Astrocyte (in vitro differentiated cells and primary cell): ENCODE results near the gene PASK. TPM values are rescaled to one million over a fixed set of nuclear protein-coding genes. Genes with fewer than 3 reads are reported as not detected.

Experiments used
- DNase-seq: peaks from one replicate; pipeline ENCODE4 v3.0.0-alpha.2; 2010; ENCODE audit warnings: low read depth
- FAIRE-seq: peaks from 2 replicates; lab custom pipeline; 2011; peaks lifted over from hg19 to GRCh38; lab: Jason Lieb, UNC
- H2AFZ ChIP-seq: 2 replicates; pipeline ENCODE4 v1.6.0; 2012; ENCODE audit warnings: low read depth, low read length, inconsistent platforms
- H3K27ac ChIP-seq: 2 replicates; pipeline ENCODE4 v1.5.1; 2011; ENCODE audit warnings: low read depth, low read length, inconsistent platforms
- H3K27me3 ChIP-seq: 2 replicates; pipeline ENCODE4 v1.6.0; 2011; ENCODE audit warnings: low read length, inconsistent platforms; ENCODE audit not compliant: insufficient read depth
- H3K36me3 ChIP-seq: 2 replicates; pipeline ENCODE4 v1.5.1; 2011; ENCODE audit warnings: low read length, inconsistent platforms; ENCODE audit not compliant: insufficient read depth
- H3K4me1 ChIP-seq: 2 replicates; pipeline ENCODE4 v1.5.1; 2011; ENCODE audit warnings: low read length, inconsistent platforms; ENCODE audit not compliant: insufficient read depth
- H3K4me2 ChIP-seq: 2 replicates; pipeline ENCODE4 v1.6.0; 2012; ENCODE audit warnings: low read length, inconsistent platforms
- H3K4me3 ChIP-seq: 2 replicates; pipeline ENCODE4 v1.5.1; 2011; ENCODE audit warnings: low read depth, mild to moderate bottlenecking, low read length, inconsistent platforms; ENCODE audit not compliant: insufficient read depth
- H3K79me2 ChIP-seq: 2 replicates; pipeline ENCODE4 v1.6.0; 2012; ENCODE audit warnings: mild to moderate bottlenecking, low read length, inconsistent platforms; ENCODE audit not compliant: insufficient read depth
- H3K9ac ChIP-seq: 2 replicates; pipeline ENCODE4 v1.6.0; 2012; ENCODE audit warnings: mild to moderate bottlenecking, low read length, inconsistent platforms
- H3K9me3 ChIP-seq: 2 replicates; pipeline ENCODE4 v1.5.1; 2012; ENCODE audit warnings: low read depth, mild to moderate bottlenecking, low read length, inconsistent platforms; ENCODE audit not compliant: insufficient read depth
- H4K20me1 ChIP-seq: 2 replicates; pipeline ENCODE4 v1.6.0; 2012; ENCODE audit warnings: low read length, inconsistent platforms; ENCODE audit not compliant: insufficient read depth
- H3K27ac Mint-ChIP-seq: one replicate; pipeline ENCODE4 v1.8.0; 2021; ENCODE audit warnings: mild to moderate bottlenecking, mixed read lengths; ENCODE audit not compliant: unreplicated experiment
- H3K27me3 Mint-ChIP-seq: one replicate; pipeline ENCODE4 v1.8.0; 2021; ENCODE audit warnings: low read depth, mixed read lengths; ENCODE audit not compliant: unreplicated experiment
- H3K36me3 Mint-ChIP-seq: one replicate; pipeline ENCODE4 v1.8.0; 2021; ENCODE audit warnings: low read depth, mixed read lengths; ENCODE audit not compliant: unreplicated experiment
- H3K4me1 Mint-ChIP-seq: one replicate; pipeline ENCODE4 v1.8.0; 2021; ENCODE audit warnings: low read depth, mixed read lengths; ENCODE audit not compliant: unreplicated experiment
- H3K4me3 Mint-ChIP-seq: one replicate; pipeline ENCODE4 v1.8.0; 2021; ENCODE audit warnings: mild to moderate bottlenecking, moderate library complexity, mixed read lengths; ENCODE audit not compliant: unreplicated experiment
- H3K9me3 Mint-ChIP-seq: one replicate; pipeline ENCODE4 v1.8.0; 2021; ENCODE audit warnings: mild to moderate bottlenecking, mixed read lengths; ENCODE audit not compliant: unreplicated experiment
- EZH2 ChIP-seq: IDR thresholded peaks from 2 replicates; pipeline ENCODE4 v1.6.1; 2012; ENCODE audit warnings: mild to moderate bottlenecking, low read length, inconsistent platforms; ENCODE audit not compliant: insufficient read depth
- total RNA-seq: library from RNA; stranded (reverse); gene quantifications from 2 replicates; pipeline ENCODE4 v1.2.1, GENCODE V29; 2021
- TF ChIP-seq, protein P1 (sequence below): IDR thresholded peaks from 2 replicates; pipeline ENCODE4 v1.5.1; 2011; ENCODE audit warnings: low read depth, mild to moderate bottlenecking, inconsistent platforms, low read length, moderate library complexity; ENCODE audit not compliant: insufficient read depth

The PASK gene
- total RNA-seq, 1 donor from 2014 or later: 8.0 TPM

DNA sequence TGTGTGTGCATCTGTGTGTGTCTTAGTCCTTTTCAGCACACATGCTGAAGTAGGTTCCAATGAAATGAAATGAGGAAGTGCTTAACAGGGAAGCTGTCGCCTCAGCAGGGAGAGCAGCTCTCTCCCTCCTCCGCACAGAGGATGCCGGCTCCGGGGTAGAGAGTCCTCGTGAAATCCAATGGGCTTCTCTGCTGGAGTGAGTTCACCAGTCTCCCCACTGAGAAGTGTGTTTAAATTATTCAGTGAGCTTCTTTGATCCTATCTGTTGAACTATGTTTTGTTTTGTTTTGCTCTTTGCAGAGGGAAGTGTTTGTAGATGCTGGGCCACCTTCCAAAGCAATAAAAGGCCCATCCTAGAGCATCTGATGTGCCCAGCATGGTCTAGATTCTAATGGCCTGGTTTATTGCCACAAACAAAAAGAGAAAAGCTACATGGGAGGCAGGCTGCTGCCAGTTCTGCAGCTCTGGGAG is 7.7 kb upstream of the PASK start:
- Histone ChIP-seq H3K4me1 (peaks cover 22% of the 10 kb centered on the region), H2AFZ (no peak overlapping the region), H3K27ac (no peak overlapping the region), H3K79me2 (peaks cover 7% of the 10 kb centered on the region), H3K36me3 (peaks cover 3% of the 10 kb centered on the region), H4K20me1 (peaks cover 24% of the 10 kb centered on the region), H3K9me3 (no peaks in the 10 kb centered on the region), H3K9ac (no peak overlapping the region), H3K4me2 (peak overlapping the region; percentile 26), H3K4me3 (no peak overlapping the region), H3K27me3 (no peaks in the 10 kb centered on the region)
- H3K27ac Mint-ChIP-seq: no peak overlapping the region
- H3K4me3 Mint-ChIP-seq: no peak overlapping the region
- H3K4me1 Mint-ChIP-seq: peaks cover 19% of the 10 kb centered on the region
- no peak for DNase-seq
- H3K27me3 Mint-ChIP-seq: no peaks in the 10 kb centered on the region
- no peaks in the 10 kb centered on the region for H3K9me3 Mint-ChIP-seq
- TF ChIP-seq, protein P1, sequence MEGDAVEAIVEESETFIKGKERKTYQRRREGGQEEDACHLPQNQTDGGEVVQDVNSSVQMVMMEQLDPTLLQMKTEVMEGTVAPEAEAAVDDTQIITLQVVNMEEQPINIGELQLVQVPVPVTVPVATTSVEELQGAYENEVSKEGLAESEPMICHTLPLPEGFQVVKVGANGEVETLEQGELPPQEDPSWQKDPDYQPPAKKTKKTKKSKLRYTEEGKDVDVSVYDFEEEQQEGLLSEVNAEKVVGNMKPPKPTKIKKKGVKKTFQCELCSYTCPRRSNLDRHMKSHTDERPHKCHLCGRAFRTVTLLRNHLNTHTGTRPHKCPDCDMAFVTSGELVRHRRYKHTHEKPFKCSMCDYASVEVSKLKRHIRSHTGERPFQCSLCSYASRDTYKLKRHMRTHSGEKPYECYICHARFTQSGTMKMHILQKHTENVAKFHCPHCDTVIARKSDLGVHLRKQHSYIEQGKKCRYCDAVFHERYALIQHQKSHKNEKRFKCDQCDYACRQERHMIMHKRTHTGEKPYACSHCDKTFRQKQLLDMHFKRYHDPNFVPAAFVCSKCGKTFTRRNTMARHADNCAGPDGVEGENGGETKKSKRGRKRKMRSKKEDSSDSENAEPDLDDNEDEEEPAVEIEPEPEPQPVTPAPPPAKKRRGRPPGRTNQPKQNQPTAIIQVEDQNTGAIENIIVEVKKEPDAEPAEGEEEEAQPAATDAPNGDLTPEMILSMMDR: no peak
- TF ChIP-seq EZH2: no peak
- H3K36me3 Mint-ChIP-seq: peaks cover 11% of the 10 kb centered on the region
- no peak for FAIRE-seq

- peaks cover 8% of the 10 kb centered on the region for H3K36me3 Mint-ChIP-seq
- no peak overlapping the region for H3K4me3 ChIP-seq
- no peak overlapping the region for H2AFZ ChIP-seq
- FAIRE-seq (no peak), DNase-seq (no peak)
- TF ChIP-seq, protein P1: no peak
- TF ChIP-seq EZH2: no peak
- peaks cover 23% of the 10 kb centered on the region for H4K20me1 ChIP-seq
- peaks cover 20% of the 10 kb centered on the region for H3K4me1 ChIP-seq
- H3K27ac Mint-ChIP-seq: no peak overlapping the region
- H3K27me3 ChIP-seq: no peaks in the 10 kb centered on the region
- H3K9ac ChIP-seq: no peak overlapping the region
- peaks cover 18% of the 10 kb centered on the region for H3K79me2 ChIP-seq
- H3K27me3 Mint-ChIP-seq: no peaks in the 10 kb centered on the region
- H3K9me3 Mint-ChIP-seq: no peaks in the 10 kb centered on the region
- peaks cover 22% of the 10 kb centered on the region for H3K4me1 Mint-ChIP-seq
- H3K27ac ChIP-seq: no peak overlapping the region
- H3K4me2 ChIP-seq: no peak overlapping the region
- H3K4me3 Mint-ChIP-seq: no peak overlapping the region
- peaks cover 3% of the 10 kb centered on the region for H3K36me3 ChIP-seq
- H3K9me3 ChIP-seq: no peaks in the 10 kb centered on the region
Measured at GRCh38 chr2:241155936-241156335, 6.7 kb upstream of the PASK start.

GRCh38 chr2:241154915-241155314 is 5.6 kb upstream of the PASK start:
- Histone ChIP-seq H2AFZ (no peak overlapping the region), H3K9ac (no peak overlapping the region), H3K27ac (no peak overlapping the region), H3K9me3 (no peaks in the 10 kb centered on the region), H3K27me3 (no peaks in the 10 kb centered on the region), H3K36me3 (peaks cover 3% of the 10 kb centered on the region), H3K4me3 (no peak overlapping the region), H3K4me2 (no peak overlapping the region), H3K79me2 (peaks cover 23% of the 10 kb centered on the region), H3K4me1 (peaks cover 24% of the 10 kb centered on the region), H4K20me1 (peaks cover 23% of the 10 kb centered on the region)
- FAIRE-seq (no peak), DNase-seq (peak; percentile 55)
- TF ChIP-seq, protein P1: no peak
- no peak for TF ChIP-seq EZH2
- Mint-ChIP-seq H3K27ac (no peak overlapping the region), H3K36me3 (peaks cover 8% of the 10 kb centered on the region), H3K27me3 (no peaks in the 10 kb centered on the region), H3K9me3 (no peaks in the 10 kb centered on the region), H3K4me1 (peaks cover 22% of the 10 kb centered on the region), H3K4me3 (no peak overlapping the region)
